IPS-18c (cell line): ENCODE measurements around the gene SDE2.
"Not testable (repeated sequence)": the region's sequence is repeated elsewhere in the genome, so short reads cannot be mapped to it uniquely, and the experiment has no call there.

Experiments used
- H3K4me3 ChIP-seq: 2 replicates; pipeline ENCODE4 v1.7.0; 2013; ENCODE audit warnings: low read depth, mild to moderate bottlenecking, low read length, moderate library complexity; ENCODE audit not compliant: insufficient read depth
- H3K9me3 ChIP-seq: one replicate; pipeline ENCODE4 v1.6.1; 2013; ENCODE audit warnings: mild to moderate bottlenecking, low read length, moderate library complexity; ENCODE audit not compliant: control insufficient read depth, insufficient read depth

SDE2 gene

DNA sequence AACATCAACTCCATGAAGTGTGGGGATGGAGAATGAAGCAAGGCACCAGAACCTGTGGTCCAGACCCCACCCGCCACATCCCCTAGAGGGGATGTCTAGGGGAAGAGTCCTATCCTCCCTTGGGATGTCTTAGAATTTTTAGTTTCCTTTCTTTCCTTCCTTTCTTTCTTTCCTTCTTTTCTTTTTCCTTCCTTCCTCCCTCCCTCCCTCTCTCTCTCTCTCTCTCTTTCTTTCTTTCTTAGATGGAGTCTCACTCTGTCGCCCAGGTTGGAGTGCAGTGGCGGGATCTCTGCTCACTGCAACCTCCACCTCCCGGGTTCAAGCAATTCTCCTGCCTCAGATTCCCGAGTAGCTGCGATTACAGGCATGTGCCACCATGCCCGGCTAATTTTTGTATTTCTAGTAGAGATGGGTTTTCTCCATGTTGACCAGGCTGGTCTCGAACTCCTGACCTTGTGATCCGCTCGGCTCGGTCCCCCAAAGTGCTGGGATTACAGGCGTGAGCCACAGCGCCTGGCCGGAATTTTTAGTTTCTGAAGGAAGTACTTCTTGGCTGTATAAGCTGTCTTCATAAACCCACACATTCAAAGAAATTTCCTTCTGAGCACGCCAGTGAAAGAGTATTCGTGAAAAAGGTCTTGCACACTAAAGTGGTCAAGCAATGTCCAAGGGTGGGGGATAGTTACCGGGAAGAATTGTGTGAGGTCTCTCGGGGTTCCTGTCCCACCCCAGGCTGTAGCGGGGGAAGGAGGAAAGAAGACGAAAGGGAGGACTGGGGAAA is 37.3 kb downstream of the SDE2 start:
- H3K4me3 ChIP-seq, result no peak overlapping the region
- H3K9me3 ChIP-seq, result no peaks in the 10 kb centered on the region

DNA sequence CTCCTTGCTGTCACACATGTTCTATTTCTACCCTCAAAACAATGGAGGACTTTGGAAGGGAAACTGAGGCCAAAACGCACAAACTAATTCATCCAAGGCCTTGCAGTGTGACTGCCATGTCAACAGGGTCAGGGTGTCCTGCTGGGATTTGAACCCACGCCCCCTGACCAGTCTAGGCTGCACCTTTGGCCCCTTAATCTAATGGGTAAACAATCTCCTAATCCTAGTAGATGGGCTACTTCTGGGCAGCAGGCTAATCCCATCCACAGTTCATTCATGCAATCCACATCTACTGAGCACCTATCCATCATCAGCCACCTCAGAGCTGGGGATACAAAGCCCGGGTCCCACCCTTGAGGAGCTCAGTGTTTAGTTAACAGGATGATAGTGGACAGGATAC is 41.1 kb downstream of the SDE2 start:
- no peaks in the 10 kb centered on the region for H3K9me3 ChIP-seq
- H3K4me3 ChIP-seq, result no peak overlapping the region

DNA sequence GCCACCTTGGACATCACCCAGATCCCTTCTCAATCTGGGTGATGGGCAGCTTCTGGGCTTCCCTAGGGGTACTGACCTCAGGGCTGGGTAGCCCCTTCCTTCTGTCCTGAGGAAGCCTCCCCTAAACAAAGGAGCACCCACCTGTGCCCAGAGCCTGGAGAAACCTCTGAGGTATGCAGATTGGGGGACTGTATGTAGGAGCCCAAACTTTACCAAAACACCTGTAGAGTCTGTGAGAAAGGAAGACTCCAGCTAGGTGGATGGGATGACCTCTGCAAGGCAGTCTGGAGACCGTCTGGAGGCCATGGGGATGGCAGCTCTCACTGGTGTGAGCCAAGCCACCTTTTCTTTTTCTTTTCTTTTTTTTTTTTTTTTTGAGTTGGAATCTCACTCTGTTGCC is 44.4 kb downstream of the SDE2 start:
- Histone ChIP-seq H3K9me3 (no peaks in the 10 kb centered on the region), H3K4me3 (no peak overlapping the region)

DNA sequence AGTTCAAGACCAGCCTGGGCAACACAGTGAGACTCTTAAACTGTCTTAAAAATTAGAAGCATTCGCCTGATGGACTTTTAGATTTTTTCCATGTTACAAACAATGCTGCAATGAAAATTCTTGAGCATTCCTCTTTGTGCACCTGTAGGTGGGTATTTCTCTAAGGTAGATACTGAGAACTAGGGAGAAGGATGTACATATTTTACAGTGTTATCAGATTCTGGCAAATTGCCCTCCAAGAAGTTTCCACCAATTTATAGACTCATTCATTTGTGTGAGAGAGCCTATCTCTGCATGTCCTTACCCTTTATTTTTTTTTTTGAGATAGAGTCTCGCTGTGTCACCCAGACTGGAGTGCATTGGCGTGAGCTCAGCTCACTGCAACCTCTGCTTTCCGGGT is 45.8 kb downstream of the SDE2 start:
- Histone ChIP-seq H3K4me3 (no peak overlapping the region), H3K9me3 (no peaks in the 10 kb centered on the region)

DNA sequence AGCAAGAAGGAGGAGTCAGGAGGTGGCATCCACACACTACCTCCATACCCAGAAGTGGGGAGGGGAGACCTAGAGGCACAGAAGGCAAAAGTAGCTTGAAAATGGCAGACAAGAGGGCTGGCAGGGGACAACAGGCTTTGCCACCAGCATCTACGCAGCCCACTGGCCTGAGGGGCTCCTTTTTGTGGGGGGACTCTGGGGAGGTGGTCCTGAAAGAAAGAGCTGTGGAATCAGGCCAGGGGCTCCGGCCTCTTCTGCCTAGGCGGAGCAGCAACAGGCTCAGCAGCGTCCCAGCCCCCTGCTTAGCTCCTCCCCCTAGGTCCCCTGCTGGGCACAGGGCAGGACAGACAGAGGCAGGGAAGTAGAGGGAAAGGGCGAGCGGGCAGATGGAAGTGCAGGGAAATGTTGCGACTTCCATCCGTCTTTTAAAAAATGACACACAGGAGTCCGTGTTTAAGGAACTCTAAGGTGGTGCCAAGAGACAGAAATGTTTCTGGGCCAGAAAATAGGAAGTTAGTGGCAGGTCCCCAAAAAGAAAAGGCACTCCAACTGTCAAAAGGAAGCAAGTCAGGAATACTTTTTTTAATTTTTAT is 48.1 kb downstream of the SDE2 start:
- Histone ChIP-seq H3K9me3 (no peaks in the 10 kb centered on the region), H3K4me3 (no peak overlapping the region)

DNA sequence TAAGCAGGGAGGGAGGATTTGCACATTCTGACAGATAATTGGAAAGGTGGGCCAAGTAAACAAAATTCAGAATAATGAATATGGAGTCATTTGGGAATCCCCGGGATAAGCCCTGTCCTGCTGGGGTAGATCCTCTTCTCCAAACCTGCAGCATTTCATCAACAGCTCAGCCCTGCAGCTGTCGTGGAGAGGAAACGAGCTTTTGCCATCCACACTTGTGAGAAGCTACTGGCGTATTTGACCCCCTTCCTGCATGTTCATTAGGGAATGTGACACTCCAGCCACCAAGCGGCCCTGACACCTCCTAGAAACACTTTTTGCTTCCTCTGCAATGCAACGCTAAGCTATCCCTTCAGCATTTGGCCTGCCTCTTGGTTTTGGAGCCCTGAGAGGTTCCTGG is 50.1 kb downstream of the SDE2 start:
- Histone ChIP-seq H3K9me3 (no peaks in the 10 kb centered on the region), H3K4me3 (no peak overlapping the region)

DNA sequence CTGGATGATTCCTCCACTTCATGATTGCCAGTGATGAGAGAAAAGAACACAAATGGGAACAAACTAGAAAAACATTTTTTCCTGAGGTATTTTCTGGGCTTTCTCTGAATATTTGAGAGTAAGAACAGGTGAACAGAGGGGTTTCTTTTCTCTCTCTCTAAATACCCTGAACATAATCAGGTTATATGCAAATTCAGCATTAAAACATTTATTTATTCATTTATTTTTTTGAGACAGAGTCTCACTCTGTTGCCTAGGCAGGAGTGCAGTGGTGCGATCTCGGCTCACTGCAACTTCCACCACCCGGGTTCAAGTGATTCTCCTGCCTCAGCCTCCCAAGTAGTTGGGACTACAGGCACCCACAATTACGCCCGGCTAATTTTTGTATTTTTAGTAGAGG is 52.3 kb downstream of the SDE2 start:
- H3K9me3 ChIP-seq, result no peaks in the 10 kb centered on the region
- H3K4me3 ChIP-seq, result no peak overlapping the region

DNA sequence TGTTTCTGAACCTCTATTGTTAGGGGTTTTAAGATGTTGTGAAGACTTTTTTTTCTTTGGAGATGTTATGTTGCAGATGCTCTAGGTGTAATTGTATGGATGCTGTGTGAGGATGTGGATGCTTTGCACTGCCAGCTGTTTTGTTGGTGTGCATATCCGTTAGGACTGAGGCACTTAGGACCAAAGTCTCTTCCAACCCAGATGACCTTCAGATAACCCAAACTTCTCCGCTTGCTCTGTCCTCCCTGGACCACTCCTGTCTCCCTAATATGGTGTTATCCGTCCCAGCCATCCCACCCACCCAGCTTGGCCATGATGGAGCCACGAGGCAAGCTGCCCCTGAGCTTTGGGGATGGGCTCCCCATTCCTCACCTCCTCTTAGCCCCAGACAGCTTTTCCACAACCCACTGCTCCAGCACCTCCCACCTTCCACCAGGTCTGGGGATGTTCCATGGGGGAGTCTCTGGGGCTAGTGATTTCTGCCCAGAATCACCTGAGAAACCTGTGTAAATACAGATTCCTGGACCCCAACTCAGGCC is 53.0 kb downstream of the SDE2 start:
- H3K4me3 ChIP-seq, result no peak overlapping the region
- no peaks in the 10 kb centered on the region for H3K9me3 ChIP-seq

DNA sequence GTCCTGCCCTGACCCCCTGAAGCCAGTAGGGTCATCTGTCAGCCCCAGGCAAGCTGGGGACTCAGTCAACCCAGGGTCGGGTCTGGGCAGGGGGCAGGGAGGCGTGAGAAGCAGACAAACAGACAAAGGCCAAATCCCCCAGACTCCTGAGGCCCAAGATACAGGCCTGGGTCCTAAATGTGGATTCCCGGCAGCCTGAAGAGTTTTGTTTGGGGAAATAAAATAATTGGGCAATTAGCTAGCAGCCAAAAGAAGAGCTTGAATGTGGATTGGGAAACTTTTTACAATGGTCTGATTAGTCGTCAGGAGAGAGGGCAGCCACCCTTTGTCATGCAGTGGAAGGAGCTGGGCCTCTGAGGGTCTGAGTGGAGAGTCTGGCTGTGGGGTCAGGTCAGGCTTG is 53.6 kb downstream of the SDE2 start:
- Histone ChIP-seq H3K9me3 (no peaks in the 10 kb centered on the region), H3K4me3 (no peak overlapping the region)

DNA sequence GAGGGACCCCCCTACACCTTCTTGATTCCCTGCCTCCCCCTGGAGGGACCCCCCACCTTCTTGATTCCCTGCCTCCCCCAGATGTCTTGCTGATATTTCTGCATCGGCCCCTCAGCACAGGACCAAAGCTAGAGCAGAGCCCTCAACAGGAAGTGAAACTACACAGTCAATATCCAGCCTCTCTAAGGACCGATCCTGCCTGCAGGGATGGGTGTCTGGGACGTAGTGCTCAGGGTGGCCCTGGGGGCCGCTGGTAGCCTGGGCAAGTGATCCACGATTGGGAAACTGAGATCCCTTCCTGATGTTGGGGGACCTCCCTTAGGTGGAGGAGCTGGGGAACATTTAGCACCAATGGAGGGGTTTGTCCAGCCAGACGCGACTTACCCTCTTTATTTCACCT is 54.2 kb downstream of the SDE2 start:
- Histone ChIP-seq H3K4me3 (no peak overlapping the region), H3K9me3 (no peaks in the 10 kb centered on the region)

DNA sequence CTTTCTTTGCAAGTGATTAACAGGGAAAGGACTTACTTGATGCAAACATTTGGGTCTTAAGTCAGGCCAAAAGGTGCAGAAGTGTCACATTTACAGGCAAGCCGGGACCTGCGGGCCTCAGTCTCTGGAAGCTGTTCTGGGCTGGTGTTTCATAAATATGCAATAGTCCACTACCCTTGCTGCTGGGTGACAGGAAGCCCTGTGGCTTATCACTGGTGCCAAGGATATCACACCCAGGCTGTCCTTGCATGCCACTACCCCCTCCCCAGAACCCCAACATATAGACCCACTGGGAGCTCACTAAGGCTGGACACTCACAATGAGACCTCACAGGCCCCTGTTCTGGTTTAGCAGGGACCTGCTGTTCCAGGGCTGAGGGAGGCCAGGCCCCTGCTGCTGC is 54.8 kb downstream of the SDE2 start:
- H3K9me3 ChIP-seq, result no peaks in the 10 kb centered on the region
- H3K4me3 ChIP-seq, result no peak overlapping the region

DNA sequence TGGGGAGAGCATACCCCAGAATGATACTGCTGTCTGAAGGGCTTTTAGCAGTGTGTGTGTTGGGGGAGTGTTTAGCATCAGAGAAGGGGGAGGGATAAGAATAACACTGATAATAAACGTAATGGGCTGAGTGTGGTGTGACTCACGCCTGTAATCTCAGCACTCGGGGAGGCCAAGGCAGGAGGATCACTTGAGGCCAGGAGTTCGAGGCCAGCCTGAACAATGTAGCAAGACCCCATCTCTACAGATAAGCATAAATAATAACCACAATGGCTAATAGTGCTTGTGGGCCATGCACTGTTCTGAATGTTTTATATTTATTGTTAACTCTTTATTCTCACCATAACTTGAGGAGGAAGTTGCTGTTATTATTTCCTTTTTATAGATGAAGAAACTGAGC is 55.6 kb downstream of the SDE2 start:
- Histone ChIP-seq H3K9me3 (no peaks in the 10 kb centered on the region), H3K4me3 (no peak overlapping the region)

DNA sequence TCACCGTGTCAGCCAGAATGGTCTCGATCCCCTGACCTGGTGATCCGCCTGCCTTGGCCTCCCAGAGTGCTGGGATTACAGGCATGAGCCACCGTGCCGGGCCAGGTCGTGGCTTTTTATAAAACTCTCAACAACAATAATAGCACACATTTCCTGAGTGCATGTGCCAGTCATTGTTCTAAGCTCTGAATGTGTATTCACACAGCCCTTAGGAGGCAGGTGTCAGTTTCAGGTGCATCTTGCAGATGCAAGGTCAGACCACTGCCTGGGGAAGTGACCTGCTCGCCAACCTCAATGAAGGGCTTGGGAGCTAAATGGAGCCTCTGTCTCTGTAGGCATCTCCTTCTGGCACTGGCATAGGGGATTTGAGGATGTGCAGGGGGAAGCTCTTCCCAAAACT is 56.6 kb downstream of the SDE2 start:
- Histone ChIP-seq H3K4me3 (no peak overlapping the region), H3K9me3 (no peaks in the 10 kb centered on the region)

DNA sequence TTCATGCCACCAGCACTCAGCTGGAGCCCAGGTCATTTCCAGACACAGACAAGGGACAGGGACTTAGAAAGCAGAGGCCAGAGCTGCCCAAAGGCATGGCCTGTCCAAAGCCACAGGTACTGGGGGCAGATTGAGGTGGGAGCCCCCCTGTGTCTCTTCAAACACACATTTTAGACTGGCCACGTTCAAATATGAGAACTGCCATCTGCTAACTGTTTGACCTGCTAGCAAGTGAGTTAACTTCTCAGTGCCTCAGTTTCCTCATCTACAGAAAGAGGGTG is 57.3 kb downstream of the SDE2 start:
- H3K4me3 ChIP-seq, result no peak overlapping the region
- no peaks in the 10 kb centered on the region for H3K9me3 ChIP-seq

DNA sequence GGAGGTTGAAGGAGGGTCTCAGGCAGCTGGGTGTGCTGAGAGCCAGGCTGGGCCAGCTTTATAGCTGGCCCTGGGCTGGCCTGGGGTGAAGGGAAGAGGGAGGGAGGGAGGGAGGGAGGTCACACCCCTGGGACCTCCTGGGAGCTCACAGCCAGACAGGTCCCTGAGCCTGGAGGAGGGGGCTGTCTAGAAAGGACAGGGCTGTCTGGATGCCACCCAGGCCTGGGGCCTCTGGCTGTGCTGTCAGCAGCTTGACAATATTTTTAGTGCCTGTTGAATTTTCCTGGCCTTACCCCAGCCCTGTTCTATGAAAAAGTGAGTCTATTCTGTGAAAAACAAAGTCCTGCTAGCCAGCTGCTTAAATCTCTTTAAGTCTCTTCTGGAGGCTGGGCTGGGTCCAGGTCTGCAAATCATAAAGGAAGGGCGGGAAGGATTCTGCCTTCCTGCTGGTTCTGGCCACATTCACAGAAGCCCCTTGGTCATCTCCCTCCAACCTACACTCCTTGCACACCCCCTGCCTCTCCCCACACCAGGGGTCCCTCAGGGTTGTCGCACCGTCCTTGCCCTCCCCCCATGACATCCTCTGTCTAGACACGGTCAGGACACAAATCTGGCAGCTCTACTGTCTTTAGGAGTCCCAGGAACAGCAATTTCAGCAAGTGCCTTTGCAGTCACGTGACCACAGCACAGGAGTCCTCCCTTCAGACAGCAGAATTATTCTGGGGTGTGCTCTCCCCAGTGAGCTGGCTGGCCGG is 57.8 kb downstream of the SDE2 start, which contains the start of gene LEFTY2:
Gene LEFTY2, minus strand, starts transcription at position 34 of the 755 bp plus-strand sequence. CDS start 80 bp downstream, outside the sequence.
- no peak within 1 kb of the TSS for H3K4me3 ChIP-seq

DNA sequence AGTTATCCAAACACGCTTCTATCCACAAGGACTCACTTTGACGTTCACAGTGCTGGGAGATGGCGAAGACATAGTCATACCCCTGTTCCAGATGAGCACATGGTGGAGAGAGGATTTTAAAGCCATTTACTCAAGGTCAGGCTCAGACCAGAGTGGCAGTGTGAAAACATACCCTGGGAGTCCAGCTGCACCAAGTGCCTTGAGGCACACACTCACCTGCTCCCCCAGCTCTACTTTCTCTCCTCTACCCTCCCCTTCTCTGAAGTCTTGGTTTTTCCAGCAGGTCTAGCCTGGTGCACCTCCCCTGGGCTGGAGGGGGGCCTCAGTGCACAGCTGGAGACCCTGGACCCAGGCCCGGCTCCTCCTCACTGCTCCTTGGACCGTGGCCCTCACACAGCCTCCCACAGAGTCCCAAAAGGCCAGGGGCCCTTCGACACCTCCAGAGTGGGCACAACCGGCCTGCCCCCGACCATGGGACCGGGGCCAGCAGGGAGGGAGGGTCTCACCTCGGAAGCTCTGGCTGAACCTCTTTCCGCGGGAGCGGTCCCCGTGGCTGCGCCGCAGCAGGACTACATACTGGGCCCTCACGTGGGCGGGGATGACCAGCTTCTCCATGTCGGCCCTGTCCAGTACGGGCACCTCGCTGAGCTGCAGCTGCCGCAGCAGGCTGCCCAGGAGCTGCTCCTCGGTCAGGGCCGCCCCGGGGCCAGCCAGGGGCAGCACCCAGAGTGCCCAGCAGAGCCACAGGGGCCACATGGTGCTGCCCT is 58.6 kb downstream of the SDE2 start:
- Histone ChIP-seq H3K9me3 (no peaks in the 10 kb centered on the region), H3K4me3 (no peak overlapping the region)

More for the DNA sequence above, 57.8 kb downstream of the SDE2 start, which contains the start of gene LEFTY2:
- no peaks in the 10 kb centered on the region for H3K9me3 ChIP-seq

DNA sequence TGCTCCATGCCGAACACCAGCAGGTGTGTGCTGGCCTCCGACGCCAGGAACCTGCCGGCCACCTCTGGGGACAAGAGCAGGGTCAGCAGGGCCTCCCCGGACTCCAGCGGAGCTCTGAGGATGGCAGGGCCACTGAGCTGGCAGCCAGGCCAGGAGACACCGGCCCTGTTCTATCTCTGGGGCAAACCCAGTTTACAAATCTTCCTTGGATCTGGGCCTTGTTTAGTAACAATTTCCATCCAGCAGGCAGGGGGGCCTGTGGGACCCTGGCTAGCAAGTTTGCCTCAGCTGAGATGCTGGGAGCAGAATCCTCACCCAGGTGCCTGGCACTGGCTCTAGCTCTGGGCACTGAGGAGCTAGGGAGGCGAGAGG is 59.2 kb downstream of the SDE2 start:
- not testable (repeated sequence) for H3K4me3 ChIP-seq, H3K9me3 ChIP-seq
